HL-60/S4 treated with phorbol 12-myristate 13-acetate at 8.2 ng/mL for 4 days and 3 days (cell line): Measurements from ENCODE around the gene POC1A.

Experiments used
- in situ Hi-C: fragments of 300-500 bp; cut with MboI; formaldehyde crosslinking; loops from 2 replicates; pipeline ENCODE4 v1.15.0; 2022; ENCODE audit warnings: low sequenced_read_pairs

POC1A gene

DNA sequence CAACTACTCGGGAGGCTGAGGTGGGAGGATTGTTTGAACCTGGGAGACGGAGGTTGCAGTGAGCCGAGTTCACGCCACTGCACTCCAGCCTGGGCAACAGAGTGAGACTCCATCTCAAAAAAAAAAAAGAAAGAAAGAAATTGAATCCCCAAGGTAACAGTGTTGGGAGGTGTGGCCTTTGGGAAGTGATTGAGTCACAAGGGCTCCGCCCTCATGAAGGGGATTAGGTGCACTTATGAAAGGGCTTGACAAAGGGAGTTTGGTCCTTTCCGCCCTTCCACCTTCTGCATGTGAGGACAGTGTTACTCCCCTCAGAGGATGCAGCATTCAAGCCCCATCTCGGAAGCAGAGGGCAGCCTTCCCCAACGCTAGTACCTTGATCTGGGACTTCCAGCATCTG is 21.3 kb downstream of the POC1A start:
- in situ Hi-C loops = no loop called here

DNA sequence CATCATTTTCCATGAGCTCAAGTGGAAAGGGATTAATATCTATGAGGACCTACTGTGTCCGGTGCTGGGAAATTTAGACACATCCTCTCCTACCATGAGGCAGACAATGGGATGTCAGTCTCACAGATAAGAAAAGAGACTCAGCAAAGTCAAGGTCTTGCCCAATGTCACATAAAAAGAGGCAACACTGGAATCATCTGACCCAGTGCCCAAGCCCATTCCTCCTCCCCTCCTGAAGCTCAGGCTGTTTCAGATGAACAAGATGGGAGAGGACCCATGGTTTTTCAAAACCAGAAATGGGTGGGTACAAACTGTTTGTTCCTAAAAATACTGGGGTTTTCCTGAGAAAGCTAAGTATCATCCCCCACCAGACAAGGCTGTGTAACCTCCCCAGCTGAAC is 22.2 kb downstream of the POC1A start:
- in situ Hi-C loops = no loop called here

DNA sequence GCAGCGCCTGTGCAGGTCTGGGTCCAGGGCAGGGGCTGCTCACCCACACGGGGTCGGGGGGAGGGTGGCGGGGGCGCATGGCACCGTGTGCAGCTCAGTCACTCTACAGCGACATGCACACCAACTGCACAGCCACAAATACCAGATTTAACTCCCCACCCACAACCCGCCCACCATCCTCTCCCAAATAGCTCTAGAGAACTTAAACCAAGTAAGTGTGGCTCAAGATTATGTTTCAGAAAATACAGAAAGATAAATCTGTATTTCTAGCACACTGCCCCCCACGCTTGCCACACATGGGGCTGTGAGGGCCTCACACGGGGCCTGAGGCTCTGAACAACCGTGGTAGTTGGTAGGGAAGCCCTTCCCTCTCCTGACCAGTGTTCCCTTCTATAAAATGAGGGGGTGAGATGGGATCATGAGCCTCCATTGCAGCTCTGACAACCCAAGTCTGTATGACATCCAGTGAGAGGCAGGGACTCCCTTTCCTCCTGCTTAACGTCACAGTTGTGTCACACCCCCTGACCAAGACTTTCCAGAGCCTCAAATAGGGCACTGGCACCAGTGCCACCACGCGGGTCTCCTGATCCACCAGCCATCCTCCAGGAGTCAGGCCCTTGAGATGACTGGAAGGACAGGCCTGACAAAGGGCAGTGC is 23.1 kb downstream of the POC1A start:
- in situ Hi-C loops = no loop called here

DNA sequence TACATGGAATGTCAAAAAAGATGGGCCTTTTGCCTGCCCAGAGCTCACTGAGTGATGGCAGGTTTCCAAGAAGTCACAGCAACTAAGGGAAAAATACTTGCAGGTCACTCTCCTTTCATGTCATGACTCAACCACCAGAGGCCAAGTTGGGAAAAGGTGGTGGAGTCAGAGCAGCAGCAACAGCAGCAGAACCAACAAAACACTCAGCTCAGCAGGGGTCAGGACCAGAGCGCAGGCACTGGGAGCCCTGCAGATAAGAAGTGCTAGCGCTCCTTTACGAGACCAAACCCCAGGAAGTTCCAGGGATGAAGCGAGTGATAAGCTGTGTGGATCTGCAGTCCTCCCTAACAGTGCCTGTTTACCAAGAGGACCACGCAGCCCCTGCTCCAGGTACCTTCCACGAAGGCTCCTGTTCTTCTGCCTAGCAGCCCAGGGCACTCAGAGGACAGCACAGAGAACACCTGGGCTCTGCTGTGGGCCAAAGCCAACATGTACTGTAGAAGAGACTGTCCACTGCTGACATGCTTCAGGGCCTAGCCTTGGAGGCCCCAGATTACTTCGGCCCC is 26.0 kb downstream of the POC1A start:
- in situ Hi-C loops = loop anchor here (10.0 kb wide), 1 partner anchor 73 kb away; the partner anchor contains the start of gene DUSP7

DNA sequence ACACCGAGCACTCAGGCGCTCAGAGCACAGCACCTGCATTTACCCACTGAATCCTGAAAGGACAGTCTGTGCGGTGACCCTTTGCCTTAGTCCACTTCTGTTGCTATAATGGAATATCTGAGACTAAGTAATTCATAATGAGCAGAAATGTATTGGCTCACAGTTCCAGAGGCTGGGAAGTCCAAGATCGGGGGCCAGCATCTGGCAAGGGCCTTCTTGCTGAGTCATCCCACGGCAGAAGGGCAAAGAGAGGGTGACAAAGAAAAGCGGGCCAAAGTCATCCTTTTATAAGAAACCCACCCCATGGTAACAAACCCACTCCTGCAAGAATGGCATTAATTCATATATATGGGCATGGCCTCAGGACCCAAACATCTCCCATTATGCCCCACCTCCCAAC is 27.7 kb downstream of the POC1A start:
- in situ Hi-C loops = loop anchor here (10.0 kb wide), 1 partner anchor 72 kb away; the partner anchor contains the start of gene DUSP7

DNA sequence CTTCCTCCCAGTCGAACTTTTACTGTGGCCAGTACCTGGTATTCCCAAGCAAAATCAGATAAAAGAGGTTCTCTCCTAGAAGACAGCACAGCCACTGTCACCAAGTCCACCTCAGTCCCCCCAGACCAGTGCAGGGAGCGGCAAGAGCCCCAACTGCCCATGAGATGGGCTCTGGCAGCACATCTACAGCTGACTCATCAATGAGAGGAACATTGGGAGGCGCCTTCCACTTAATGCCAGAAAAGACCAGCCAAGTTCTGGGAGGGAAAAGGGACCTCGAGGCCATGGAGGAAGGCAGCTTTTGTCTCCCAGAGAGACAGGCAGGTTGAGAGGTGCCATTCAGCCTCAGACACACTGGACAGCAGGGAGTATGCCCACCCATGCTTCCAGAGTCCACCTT is 28.2 kb downstream of the POC1A start:
- in situ Hi-C loops = loop anchor here (10.0 kb wide), 1 partner anchor 71 kb away; the partner anchor contains the start of gene DUSP7

DNA sequence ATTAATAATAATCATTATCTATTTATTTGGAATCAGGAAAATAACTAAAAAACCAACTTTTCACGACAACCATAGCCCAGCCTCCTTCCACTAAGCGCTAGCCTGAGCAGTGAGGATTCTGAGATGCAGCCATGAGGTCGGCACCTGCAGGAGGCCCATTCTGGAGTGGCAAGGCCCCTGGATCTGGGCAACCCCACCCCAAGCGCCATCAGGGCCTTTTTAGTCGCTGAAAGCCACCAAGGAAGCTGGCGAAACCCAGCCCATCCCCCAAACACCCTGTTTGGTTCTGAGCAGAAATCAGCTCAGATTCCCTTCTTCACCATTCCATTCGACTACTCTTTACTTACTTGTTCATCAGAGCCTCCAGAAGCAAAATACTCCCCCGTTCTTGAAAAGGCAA is 29.5 kb downstream of the POC1A start:
- in situ Hi-C loops = loop anchor here (10.0 kb wide), 1 partner anchor 70 kb away; the partner anchor contains the start of gene DUSP7

DNA sequence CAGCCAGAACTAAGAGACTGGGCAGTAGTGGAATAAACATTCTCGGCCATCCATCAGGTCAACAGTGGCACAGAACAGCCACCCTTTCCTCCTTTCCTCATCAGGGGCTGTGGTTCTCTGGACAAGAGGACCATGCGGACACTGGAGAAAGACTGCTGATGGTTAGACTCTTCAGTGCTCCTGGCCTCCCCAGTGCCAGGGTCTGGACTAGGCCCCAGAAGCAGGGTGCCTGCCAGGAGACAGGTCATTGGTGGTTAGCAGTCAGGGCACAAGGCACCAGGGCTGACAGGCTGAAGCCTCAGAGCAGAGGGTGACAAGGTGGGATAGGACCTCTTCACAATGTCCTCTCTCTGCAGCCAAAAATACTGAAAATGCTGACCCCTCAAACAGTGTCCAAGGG is 30.1 kb downstream of the POC1A start:
- in situ Hi-C loops = loop anchor here (10.0 kb wide), 1 partner anchor 69 kb away; the partner anchor contains the start of gene DUSP7

DNA sequence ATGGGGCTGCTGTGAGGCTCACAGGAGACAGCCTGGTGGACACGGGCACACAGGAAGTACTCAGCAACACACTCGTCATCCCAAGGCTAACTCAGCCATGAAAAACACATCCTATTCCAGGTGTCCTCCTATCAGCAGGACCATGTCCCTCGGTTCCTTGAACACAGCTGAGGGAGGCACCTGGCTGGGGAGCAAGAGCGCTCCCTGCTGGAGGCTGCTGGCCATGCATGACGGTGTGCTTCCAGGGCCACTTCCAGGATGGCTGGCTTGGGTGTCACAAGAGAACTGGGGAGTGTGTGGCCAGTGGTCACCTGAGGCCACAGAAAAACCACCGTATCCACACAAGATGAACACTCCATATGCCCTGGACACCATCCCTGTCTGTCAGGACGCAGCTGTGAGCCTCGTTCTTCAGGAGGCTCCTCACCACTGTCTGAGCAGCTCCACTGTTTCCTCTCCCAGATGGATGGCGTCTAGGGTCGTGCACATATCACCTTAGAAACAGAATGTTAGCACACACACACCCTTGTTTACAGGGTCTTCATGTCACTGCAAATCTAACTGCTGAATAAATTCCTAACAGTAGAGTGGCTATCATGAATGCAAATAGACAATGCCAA is 31.0 kb downstream of the POC1A start:
- in situ Hi-C loops = loop anchor here (10.0 kb wide), 1 partner anchor 68 kb away; the partner anchor contains the start of gene DUSP7

DNA sequence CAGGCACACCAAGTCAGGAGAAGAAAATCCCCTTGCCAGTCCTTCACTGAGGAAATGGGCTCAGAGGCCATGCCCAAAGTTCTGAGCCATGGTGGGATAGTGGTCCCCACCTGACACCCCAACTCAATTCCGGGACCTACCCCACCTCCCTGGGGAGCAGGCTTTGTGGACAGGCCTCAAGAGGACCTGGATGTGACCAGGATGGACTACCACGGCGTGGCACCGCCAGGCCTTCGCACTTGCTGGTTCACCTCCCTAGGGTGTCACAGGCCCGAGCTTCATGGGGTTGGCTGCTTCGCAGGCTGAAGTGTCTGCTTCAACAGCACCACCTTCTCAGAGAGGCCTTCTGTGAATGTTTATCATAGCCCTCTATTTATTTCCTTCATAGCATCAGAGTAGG is 31.7 kb downstream of the POC1A start:
- in situ Hi-C loops = loop anchor here (10.0 kb wide), 1 partner anchor 68 kb away; the partner anchor contains the start of gene DUSP7

DNA sequence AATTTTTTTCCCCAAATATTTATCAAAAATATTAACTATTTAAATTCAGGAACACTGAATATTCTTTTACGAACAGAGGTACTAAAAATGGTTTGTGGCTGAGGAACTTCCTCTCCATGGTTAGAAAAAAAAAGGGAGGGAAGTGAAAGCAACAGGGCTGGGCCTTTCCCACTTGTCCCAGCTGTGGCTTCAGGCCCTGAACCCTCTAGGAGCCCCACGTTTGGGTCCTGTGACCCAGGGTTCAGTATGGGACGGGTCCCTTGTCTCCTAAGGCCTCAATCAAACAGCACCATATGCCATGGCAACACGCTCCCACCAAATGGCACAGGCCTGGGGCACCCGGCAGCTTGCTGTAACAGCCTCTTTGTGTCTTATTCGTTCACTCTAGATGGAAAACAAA is 32.4 kb downstream of the POC1A start:
- in situ Hi-C loops = loop anchor here (10.0 kb wide), 1 partner anchor 67 kb away; the partner anchor contains the start of gene DUSP7

DNA sequence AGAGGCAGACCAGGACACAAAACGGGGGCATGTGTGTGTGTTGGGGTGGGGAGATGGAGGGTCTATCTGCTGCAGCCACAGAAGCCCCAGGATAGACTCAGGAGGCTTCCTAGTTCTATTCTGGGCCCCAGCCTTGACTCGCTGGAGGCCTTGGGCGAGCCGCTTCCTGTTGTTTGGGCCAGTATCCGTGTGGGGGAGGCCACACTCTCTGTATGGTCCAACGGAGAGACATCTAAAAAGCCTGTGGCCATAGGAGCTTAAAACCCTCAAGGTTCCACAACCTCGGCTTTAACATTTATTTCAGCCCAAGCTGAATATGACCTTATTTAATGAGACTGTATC is 32.8 kb downstream of the POC1A start:
- in situ Hi-C loops = loop anchor here (10.0 kb wide), 1 partner anchor 67 kb away; the partner anchor contains the start of gene DUSP7

DNA sequence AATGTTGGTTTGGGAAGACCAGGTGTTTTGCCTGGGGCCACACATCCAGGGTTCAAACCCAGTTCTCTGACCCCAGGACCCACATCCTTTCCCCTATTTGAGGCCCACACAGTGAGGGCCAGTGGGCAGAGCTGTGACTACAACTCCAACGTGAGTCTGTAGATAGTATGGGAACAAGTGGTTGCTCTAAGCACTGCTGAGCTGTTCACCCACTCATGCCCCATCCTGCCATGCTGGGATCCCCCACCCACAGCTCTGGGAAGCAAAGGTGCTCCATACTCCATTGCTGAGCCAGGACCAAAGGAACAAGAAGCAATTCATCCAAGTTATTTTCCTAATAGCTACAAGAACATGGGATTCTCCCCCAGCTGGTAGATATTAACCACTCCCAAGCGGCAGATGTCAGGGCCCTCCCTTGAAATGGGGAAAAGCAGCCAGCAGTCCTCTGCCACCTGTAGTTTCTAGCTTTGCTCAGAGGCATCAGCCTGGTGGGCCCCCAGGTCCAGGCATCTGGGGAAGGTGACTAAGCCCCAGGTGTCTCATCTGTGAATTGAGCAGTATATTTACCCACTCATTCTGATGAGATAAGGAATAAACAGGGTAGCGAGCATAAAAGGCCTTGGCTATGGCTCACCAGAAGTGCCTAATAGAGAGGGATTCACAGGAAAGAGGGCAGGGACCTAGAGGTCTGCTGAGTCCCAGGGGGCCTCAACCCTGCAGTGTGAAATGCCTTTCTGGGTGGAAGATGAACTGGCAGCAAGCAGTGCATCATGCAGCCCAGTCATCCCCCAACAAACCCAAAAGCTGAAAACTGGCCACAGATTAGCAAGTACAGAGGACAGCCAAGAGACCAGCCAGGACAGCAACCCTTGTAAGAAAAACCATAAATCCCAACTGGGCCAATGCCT is 33.4 kb downstream of the POC1A start:
- in situ Hi-C loops = loop anchor here (10.0 kb wide), 1 partner anchor 66 kb away; the partner anchor contains the start of gene DUSP7

DNA sequence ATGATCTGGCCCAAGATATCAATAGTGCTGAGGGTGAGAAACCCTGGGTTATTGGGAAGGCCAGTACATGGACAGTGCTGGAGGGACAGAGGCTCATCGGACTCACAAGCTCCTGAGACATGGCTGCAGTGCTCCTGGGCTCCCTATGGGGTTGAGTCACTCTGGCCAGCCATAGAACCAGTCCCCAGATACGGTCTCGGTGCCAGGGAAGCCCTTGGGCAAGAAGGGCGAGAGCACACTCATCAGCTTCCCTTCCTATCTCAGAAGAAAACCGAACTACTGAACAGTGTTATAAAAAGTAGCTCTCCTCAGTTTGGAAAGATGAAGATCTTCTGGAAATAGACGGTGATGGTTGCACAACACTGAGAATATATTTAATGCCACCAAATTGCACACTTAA is 34.4 kb downstream of the POC1A start:
- in situ Hi-C loops = loop anchor here (10.0 kb wide), 1 partner anchor 65 kb away; the partner anchor contains the start of gene DUSP7

DNA sequence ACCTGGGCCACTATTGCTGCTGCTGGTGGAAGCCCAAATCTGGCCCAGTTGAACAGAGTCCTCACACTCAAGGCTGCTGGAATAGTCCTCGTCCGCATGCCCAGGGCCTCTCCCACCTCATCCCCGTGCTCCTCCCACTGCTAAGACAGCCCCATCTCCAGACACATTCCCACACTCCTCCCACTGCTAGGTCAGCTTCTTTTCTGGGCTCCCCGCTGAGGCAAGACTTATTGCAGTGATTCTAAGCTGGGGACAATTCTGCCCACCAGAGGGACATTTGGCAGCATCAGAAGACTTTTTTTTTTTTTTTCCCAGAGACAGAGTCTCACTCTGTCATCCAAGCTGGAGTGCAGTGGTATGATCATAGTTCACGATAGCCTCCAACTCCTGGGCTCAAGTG is 35.1 kb downstream of the POC1A start:
- in situ Hi-C loops = no loop called here

DNA sequence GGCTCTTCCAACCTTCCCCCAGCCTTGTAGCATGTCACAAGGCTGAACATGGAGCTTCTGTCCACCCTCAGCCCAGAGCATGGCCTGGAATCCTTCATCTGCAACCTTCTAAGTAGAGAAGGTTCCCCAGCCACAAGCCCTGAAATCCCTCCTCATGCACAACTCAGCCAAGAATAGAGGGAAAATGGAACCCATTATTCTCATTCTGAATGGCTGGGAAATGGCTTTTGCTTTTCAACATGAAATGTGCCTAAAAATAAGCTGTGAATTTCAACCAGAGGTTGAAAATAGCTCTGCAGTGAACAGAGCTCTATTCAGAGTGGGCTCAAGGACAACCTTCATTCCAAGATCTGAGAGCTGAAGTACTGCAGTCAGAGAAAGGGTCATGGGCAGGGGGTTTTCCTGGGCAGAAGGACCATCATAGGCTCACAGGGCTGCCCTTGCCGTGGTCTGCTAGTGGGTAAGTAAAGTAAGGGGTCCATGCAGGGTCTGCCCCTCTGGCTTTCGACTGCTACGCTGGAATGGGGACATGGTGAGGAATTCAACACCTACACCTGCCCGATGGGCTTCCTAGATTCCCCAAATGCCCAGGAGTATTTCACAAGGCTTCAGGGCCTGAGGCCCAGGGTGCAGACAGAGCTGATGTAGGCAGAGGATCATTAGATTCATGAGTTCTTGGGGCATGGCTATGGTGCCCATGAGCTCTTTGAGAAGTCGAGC is 35.9 kb downstream of the POC1A start:
- in situ Hi-C loops = no loop called here

DNA sequence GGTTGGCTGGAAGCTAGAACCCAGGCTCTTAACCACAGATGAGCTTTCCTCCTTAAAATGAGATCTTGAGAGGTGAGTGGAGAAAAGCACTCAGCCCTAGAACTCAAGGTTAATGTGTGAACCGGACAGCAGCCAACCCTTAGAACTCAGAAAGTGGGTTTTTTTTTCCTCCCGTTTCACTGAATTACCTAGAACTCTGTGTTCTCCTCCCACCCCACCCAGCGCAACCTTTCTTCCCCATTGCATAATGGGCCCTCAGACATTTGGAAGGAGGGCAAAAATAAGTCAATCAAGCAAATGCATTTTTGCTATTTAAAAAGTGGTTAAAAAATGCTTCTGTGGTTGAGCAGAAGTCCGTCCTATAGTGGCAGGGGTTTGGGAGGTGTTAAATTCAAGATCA is 36.7 kb downstream of the POC1A start:
- in situ Hi-C loops = no loop called here

DNA sequence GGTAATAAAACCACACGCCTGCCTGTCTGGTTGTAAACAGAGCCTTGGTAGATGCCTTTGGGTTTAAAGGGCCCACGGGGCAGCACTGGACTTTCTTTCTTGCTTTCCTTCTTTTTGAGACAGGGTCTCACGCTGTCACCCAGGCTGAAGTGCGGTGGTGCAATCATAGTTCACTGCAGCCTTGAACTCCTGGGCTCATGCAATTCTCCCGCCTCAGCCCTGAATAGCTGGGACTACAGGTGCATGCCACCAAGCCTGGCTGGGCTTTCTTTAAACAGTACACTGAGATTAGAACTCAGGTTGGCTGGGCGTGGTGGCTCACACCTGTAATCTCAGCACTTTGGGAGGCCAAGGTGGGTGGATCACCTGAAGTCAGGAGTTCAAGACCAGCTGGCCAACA is 42.2 kb downstream of the POC1A start:
- in situ Hi-C loops = no loop called here

DNA sequence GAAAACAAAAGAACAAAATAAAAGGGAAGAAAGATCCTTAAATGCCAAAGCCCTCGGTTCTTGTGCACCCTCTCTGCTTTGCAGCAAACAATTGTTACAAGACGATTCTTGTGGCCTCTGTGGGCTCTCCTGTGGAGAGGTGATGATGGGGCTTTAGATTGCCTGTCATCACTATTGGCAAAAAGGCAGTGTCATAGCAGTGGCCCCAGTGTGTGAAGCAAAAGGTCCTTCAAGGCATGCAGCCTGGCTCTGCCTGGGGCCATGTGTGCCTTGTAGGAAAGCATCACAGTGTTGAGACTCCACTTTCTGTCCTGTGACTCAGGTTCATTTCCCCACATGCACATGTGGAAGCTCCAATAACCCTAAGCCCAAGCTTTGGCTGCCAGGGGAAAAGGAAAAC is 43.7 kb downstream of the POC1A start:
- in situ Hi-C loops = no loop called here

DNA sequence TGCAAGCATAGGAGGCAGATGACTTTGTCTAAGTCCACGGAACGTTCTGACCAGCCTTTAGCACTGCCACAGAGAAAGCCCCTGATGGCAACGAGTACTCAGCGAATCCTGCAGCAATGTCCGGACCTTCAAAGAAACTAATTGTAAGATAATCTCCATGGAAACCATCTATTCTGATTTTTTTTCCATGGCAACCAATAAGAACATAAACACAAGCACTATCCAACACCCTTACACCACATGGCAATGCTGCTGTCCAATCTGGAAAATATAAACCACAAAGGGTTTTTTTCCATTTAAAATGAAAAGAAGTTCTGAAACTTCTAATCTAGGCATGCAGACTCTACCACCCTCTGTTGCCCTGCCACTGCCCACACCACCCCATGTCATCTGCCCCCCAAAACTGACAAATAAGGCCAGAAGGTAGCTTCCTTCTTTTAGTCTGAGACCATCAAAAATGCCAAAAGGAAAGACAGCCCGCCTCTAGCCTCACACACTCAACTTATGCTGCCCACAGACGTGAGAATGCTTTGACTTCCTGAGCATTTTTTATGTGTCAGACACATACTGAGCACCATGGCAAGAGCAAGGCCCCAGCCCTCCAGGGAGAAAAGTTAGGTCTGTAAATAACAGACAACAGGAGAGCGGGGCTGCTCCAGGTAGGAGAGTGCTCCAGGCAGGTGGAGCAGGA is 44.5 kb downstream of the POC1A start:
- in situ Hi-C loops = no loop called here
